ENCODE measurements around the gene WDR20. TPM values are rescaled to one million over a fixed set of nuclear protein-coding genes. Genes with fewer than 3 reads are reported as not detected.

Gene WDR20
- total and polyA plus RNA-seq, 2 of the 8 experiments (the other 6 are each of a cell fraction or from before 2014, with no cell fraction given), result 11.2 to 26.7 TPM

GRCh38 chr14:102117852-102118251 lies 21.8 kb upstream of the WDR20 start:
- Histone ChIP-seq H2AFZ (ENCODE audit: low read length) (no peak overlapping the region), H3K9me3 (ENCODE audit: insufficient read depth in 2 of 2, low read depth in 1 of 2, low read length in 1 of 2) (no peaks in the 10 kb centered on the region), H2BK5ac (ENCODE audit: low read depth, low read length) (no peak overlapping the region), H3K79me2 (ENCODE audit: control insufficient read depth in 1 of 2, insufficient read depth in 2 of 2, low read length in 2 of 2) (no peaks in the 10 kb centered on the region), H2BK15ac (ENCODE audit: low read length) (no peak overlapping the region), H3K36me3 (ENCODE audit: control insufficient read depth in 2 of 4, insufficient read depth in 4 of 4, low read length in 3 of 4) (no peaks in the 10 kb centered on the region), H4K8ac (ENCODE audit: extremely low read depth, insufficient read depth, low read length) (no peak overlapping the region), H2BK20ac (ENCODE audit: low read length) (no peak overlapping the region), H2BK12ac (ENCODE audit: low read depth, low read length) (no peak overlapping the region), H2BK120ac (replicated peaks; ENCODE audit: low read depth, low read length) (no peak overlapping the region), H3K18ac (ENCODE audit: extremely low read depth, low read length) (no peak overlapping the region), H3K4me3 (ENCODE audit: extremely low read depth in 1 of 4, insufficient read depth in 2 of 4, low read depth in 3 of 4, low read length in 4 of 4) (no peak overlapping the region), H3K27ac (ENCODE audit: low read depth, low read length) (no peak overlapping the region), H3K27me3 (replicated peaks in 1 of 4; ENCODE audit: control insufficient read depth in 3 of 4, extremely low read depth in 1 of 4, insufficient read depth in 3 of 4, low read length in 3 of 4) (no peaks in the 10 kb centered on the region), H3K4me1 (replicated peaks in 1 of 4; ENCODE audit: control insufficient read depth in 3 of 4, insufficient read depth in 4 of 4, low read length in 3 of 4) (no peaks in the 10 kb centered on the region), H3K14ac (ENCODE audit: insufficient read length) (no peak overlapping the region), H3K23me2 (ENCODE audit: low read depth, low read length) (no peaks in the 10 kb centered on the region), H4K91ac (replicated peaks; ENCODE audit: insufficient read length, low read length) (no peak overlapping the region), H3K23ac (ENCODE audit: insufficient read length) (no peak overlapping the region), H3K4me2 (ENCODE audit: insufficient read depth in 1 of 2, low read depth in 2 of 2, low read length in 2 of 2) (no peak overlapping the region), H3K56ac (replicated peaks; ENCODE audit: insufficient read length, low read depth, low read length) (no peak overlapping the region), H4K20me1 (replicated peaks in 1 of 2; ENCODE audit: control insufficient read depth in 1 of 2, insufficient read depth in 2 of 2, low read length in 2 of 2) (no peaks in the 10 kb centered on the region), H3K4ac (replicated peaks; ENCODE audit: insufficient read length, low read depth, low read length) (no peak overlapping the region), H4K5ac (ENCODE audit: insufficient read length, low read depth, low read length) (no peak overlapping the region), H2AK5ac (ENCODE audit: low read depth, low read length) (no peak overlapping the region), H3K79me1 (ENCODE audit: low read depth, low read length) (no peaks in the 10 kb centered on the region), H3K9ac (replicated peaks in 1 of 4; ENCODE audit: extremely low read depth in 1 of 4, low read depth in 3 of 4, low read length in 3 of 4) (no peak overlapping the region)
- DNase-seq (ENCODE audit: low read depth in 1 of 2, low spot score in 2 of 2) (no peak), FAIRE-seq (no peak)
- WGBS, 2 experiments (ENCODE audit: extremely low coverage in 1 of 2, insufficient coverage in 1 of 2, insufficient read length in 1 of 2, insufficient replicate concordance in 2 of 2, low coverage in 1 of 2, low lambda C conversion rate in 2 of 2, missing lambda C conversion rate in 1 of 2), result 79% methylated on average over 3 of the region's 3 CpGs; no CpG with 5 or more reads in 1 of the 2 experiments
- TF ChIP-seq ZNF274 (IDR thresholded peaks at IDR 0.05; ENCODE audit: borderline replicate concordance, extremely low read depth, low read length) (no peak), GTF2F1 (IDR thresholded peaks at IDR 0.05; ENCODE audit: borderline replicate concordance, low read depth, low read length) (no peak), HDAC6 (IDR thresholded peaks at IDR 0.05; ENCODE audit: low read depth, low read length) (no peak), RXRA (IDR thresholded peaks at IDR 0.05; ENCODE audit: insufficient read depth, low read depth, low read length) (no peak), CREB1 (IDR thresholded peaks at IDR 0.05) (no peak), POLR2AphosphoS5 (IDR thresholded peaks at IDR 0.05; ENCODE audit: low read depth, low read length) (no peak), POLR2A (IDR thresholded peaks at IDR 0.05; ENCODE audit: control extremely low read depth in 1 of 2, low read depth in 2 of 2, low read length in 2 of 2) (no peak), SUZ12 (IDR thresholded peaks at IDR 0.05; ENCODE audit: low read length) (no peak), EGR1 (IDR thresholded peaks at IDR 0.05; ENCODE audit: borderline replicate concordance, low read depth, low read length) (no peak), JUN (IDR thresholded peaks at IDR 0.05; ENCODE audit: low read depth, low read length) (no peak), HDAC2 (IDR thresholded peaks at IDR 0.05; ENCODE audit: borderline replicate concordance in 1 of 2, low read depth in 2 of 2, low read length in 2 of 2) (no peak), GABPA (IDR thresholded peaks at IDR 0.05; ENCODE audit: borderline replicate concordance, insufficient read depth, low read length) (no peak), CBX5 (IDR thresholded peaks at IDR 0.05; ENCODE audit: low read depth, low read length) (no peak)
- TF ChIP-seq, protein P1, sequence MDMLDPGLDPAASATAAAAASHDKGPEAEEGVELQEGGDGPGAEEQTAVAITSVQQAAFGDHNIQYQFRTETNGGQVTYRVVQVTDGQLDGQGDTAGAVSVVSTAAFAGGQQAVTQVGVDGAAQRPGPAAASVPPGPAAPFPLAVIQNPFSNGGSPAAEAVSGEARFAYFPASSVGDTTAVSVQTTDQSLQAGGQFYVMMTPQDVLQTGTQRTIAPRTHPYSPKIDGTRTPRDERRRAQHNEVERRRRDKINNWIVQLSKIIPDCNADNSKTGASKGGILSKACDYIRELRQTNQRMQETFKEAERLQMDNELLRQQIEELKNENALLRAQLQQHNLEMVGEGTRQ (IDR thresholded peaks at IDR 0.05; ENCODE audit: low read length), result no peak
- POLR2A ChIA-PET (ENCODE audit: partially characterized antibody), result interaction anchor here (0.9 to 1.0 kb wide), 2 partner anchors 13 to 29 kb away, joined by 3 read pairs; no protein-coding TSS in a partner anchor
- CTCF ChIA-PET (ENCODE audit: partially characterized antibody), result interaction anchor here (0.5 to 1.6 kb wide), 3 partner anchors 21 to 196 kb away, joined by 3 to 7 read pairs (median 4); no protein-coding TSS in a partner anchor
